AG09319 (cell line): Measurements from ENCODE around the gene TRIM46.
"Not testable (repeated sequence)": the region's sequence is repeated elsewhere in the genome, so short reads cannot be mapped to it uniquely, and the experiment has no call there.

ENCODE experiments used
- DNase-seq: peaks from one replicate; pipeline ENCODE4 v3.0.0-alpha.2; 2010; ENCODE audit warnings: low read depth; ENCODE audit errors: extremely low read depth
- TF ChIP-seq, protein P1 (sequence below): IDR thresholded peaks from 2 replicates; pipeline ENCODE4 v1.5.1; 2011; ENCODE audit warnings: low read depth, mild to moderate bottlenecking, inconsistent platforms, low read length, moderate library complexity

Gene TRIM46

DNA sequence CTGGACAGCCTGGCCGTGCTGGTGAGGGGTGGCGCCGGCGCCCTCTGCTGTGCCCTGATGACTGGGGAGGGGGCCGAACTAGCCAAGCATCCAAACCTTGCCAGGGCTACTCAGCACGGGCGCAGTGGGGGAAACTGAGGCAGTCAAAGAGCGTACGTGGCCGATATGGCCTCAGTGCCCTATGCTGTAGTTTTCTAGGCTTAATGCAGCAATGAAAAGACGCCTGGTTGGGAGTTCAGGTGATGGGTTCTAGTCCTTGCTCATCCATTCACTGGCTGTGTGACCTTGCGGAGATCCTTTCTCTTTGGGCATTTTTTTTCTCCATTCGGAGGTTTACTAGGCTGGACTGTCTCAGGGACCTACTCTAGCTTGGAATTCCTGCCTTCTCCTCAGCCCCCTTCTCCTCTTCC, 35.7 kb downstream of the TRIM46 start:
- DNase-seq, result no peak
- TF ChIP-seq, protein P1, sequence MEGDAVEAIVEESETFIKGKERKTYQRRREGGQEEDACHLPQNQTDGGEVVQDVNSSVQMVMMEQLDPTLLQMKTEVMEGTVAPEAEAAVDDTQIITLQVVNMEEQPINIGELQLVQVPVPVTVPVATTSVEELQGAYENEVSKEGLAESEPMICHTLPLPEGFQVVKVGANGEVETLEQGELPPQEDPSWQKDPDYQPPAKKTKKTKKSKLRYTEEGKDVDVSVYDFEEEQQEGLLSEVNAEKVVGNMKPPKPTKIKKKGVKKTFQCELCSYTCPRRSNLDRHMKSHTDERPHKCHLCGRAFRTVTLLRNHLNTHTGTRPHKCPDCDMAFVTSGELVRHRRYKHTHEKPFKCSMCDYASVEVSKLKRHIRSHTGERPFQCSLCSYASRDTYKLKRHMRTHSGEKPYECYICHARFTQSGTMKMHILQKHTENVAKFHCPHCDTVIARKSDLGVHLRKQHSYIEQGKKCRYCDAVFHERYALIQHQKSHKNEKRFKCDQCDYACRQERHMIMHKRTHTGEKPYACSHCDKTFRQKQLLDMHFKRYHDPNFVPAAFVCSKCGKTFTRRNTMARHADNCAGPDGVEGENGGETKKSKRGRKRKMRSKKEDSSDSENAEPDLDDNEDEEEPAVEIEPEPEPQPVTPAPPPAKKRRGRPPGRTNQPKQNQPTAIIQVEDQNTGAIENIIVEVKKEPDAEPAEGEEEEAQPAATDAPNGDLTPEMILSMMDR, result no peak

GRCh38 chr1:155210314-155211104, 36.9 kb downstream of the TRIM46 start:
- TF ChIP-seq, protein P1, result no peak
- no peak for DNase-seq

GRCh38 chr1:155211381-155212050, 37.9 kb downstream of the TRIM46 start:
- not testable (repeated sequence) for DNase-seq

DNA sequence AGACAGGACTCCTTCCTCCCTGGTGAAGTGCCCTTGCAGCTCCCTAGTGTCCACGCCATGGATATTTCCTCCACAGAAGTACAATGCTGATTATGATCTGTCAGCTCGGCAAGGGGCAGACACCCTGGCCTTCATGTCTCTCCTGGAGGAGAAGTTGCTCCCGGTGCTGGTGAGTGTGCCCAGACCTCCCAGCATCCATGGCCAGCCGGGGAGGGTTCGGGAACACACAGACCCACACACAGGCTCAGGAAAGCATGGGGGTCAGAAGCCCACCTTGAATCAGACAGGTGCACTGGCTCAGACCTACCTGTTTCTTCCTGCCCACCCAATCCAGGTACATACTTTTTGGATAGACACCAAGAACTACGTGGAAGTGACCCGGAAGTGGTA, 38.4 kb downstream of the TRIM46 start:
- not testable (repeated sequence) for DNase-seq

DNA sequence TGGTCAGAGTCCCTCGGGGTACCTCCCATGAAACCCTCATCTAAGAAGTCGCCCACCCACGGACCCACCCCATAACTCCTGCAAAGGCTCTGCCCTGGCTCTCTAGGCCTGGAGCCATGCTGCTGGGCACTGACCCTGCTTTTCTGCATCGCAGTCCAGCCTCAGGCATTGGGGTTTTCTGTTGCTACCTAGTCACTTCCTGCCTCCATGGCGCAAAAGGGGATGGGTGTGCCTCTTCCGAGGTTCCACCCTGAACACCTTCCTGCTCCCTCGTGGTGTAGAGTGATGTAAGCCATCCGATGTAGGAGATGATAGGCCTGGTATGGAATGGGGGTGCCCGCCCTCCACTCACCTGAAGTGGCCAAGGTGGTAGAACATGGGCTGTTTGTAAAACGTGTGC, 41.1 kb downstream of the TRIM46 start:
- DNase-seq, result not testable (repeated sequence)

DNA sequence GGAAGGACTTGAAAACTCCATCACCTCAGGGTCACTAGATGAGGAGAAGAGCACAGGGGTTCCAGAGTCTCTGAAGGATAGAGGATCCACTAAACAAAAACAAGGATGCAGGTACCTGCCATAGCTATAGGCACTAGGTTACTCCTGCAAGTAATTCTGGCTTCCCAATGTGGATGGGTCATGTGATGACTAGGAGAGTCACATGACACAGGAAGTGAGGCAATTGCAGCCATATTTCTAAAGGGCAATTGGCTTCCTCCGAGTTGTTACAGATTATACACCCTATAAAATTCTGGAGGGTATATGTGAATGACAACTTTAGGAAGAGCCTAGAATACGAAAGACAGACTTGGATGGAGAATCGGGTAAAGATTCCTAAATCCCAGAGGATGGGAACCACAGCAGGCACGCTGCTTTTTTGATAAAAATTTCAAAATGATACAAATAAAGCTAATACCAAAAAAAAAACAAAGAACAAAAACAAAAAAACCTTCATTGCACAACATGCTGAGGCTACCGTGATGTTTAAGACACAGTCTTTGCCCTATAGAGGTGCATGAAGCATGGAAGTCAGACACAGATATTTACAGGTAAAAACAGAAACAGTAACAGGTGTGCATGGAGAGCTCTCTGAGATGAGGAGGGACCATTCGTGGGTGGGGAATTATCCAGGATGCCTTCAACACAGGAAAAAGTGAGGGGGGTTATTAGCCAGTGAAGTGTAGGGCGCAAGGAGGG, 45.4 kb downstream of the TRIM46 start:
- TF ChIP-seq, protein P1, result no peak
- DNase-seq, result no peak

DNA sequence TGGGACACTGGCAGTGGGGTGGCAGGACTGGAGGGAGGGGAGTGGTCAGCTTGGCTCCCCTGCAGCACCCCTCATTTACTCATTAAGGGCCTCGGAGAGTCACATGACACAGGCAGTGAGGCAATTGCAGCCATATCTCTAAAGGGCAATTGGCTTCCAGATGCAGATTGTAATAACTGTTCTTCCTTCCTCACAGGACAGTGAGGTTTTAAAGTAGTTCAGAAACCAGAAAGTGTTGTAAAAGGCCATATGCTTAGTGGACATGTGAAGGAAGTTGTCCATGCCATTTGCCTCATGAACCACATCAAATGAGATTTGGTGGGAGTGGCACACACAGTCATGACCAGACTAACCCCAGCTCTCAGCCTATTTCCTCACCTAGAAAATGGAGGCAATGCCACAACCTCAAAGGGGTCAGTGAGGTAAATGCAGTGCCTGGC, 46.0 kb downstream of the TRIM46 start:
- TF ChIP-seq, protein P1, result no peak
- no peak for DNase-seq

- DNase-seq, result not testable (repeated sequence)
Measured at GRCh38 chr1:155220211-155220965, 46.7 kb downstream of the TRIM46 start.

DNA sequence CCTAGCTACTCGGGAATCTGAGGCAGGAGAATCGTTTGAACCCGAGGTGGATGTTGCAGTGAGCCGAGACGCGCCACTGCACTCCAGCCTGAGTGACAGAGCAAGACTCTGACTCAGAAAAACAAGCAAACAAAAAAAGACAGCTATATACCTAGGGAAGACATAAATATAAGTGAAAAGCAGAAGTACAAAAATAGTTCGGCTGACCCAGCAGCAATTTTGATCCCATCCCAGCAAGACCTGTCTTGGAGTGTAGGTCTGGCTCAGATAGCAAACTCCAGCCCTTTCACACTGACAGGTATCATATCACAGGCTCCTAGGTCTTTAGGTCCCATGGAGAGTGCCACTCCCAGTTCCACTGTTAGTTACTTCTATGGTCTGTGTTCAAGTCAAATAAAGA, 49.4 kb downstream of the TRIM46 start:
- TF ChIP-seq, protein P1, result no peak
- no peak for DNase-seq

GRCh38 chr1:155225404-155225759, 51.7 kb downstream of the TRIM46 start:
- DNase-seq, result not testable (repeated sequence)
